Stimulated activated CD8-positive, alpha-beta memory T cell treated with anti-CD3 and anti-CD28 coated beads, Interleukin-4, amount 100 ng/mL, for 4 hours (primary cell): ENCODE data around the gene KCNN4.
"Not testable (repeated sequence)": the region's sequence is repeated elsewhere in the genome, so short reads cannot be mapped to it uniquely, and the experiment has no call there.

Experiments
- DNase-seq, 2 donors: peaks; one replicate each; pipeline ENCODE4 v3.0.0-alpha.2; 2020; ENCODE audit warnings: low read depth in 2 of 2, low spot score in 1 of 2

Gene KCNN4

GRCh38 chr19:43780706-43781525, at the start of gene KCNN4:
Gene KCNN4 (minus strand): TSS chr19:43780973. CDS start chr19:43780861, 112 bp downstream.
- DNase-seq, result peak; percentile 35 to 37

GRCh38 chr19:43826787-43827754, 46.3 kb upstream of the KCNN4 start, which contains the start of gene ZNF283:
Gene ZNF283 (plus strand): TSS chr19:43827321. CDS start chr19:43833505, 6,184 bp downstream.
- DNase-seq, result peak; percentile 58 to 70

DNA sequence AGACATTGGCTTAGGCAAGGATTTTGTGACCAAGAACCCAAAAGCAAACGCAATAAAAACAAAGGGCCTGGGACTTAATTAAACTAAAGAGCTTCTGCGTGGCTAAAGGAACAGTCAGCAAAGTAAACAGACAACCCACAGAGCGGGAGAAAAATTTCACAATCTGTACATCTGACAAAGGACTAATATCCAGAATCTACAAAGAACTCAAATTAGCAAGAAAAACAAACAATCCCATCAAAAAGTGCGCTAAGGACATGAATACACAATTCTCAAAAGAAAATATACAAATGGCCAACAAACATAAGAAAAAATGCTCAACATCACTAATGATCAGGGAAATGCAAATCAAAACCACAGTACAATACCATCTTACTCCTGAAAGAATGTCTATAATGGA, 43.8 kb upstream of the KCNN4 start:
- DNase-seq, result not testable (repeated sequence)

DNA sequence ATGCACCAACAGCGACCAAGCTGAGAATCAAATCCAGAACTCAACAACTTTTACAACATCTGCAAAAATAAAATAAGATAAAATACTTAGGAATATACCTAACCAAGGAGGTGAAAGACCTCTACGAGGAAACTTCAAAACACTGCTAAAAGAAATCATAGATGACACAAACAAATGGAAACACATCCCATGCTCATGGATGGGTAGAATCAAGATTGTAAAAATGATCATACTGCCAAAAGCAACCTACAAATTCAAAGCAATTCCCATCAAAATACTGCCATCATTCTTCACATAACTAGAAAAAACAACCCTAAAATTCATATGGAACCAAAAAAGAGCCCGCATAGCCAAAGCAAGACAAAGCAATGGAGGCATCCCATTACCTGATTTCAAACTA, 43.1 kb upstream of the KCNN4 start:
- not testable (repeated sequence) for DNase-seq

GRCh38 chr19:43820884-43821215, 40.1 kb upstream of the KCNN4 start:
- DNase-seq, result no peak

GRCh38 chr19:43820098-43820883, 39.5 kb upstream of the KCNN4 start:
- DNase-seq, result no peak

DNA sequence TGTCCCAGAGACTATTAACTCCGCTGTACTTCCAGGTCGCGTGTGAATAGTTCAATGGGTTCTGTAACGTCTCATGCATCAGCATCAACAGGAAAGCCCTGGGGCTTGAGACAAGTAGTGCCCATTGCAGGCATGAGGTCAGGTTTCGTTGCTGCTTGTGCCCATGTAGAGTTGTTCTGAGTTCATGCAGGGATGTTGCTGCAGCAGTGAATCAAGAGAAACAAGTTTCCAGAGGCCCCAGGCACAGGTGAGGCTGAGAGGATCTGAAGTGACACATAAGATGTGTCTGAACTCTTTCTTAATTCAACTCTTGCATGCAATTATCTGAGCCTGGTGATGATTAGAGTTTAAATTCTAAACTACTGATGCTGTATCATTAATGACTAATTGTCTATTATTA, 37.7 kb upstream of the KCNN4 start:
- DNase-seq, result no peak

GRCh38 chr19:43817454-43817853, 36.7 kb upstream of the KCNN4 start:
- DNase-seq, result not testable (repeated sequence)

GRCh38 chr19:43814663-43815352, 34.0 kb upstream of the KCNN4 start:
- DNase-seq, result no peak

GRCh38 chr19:43812688-43813087, 31.9 kb upstream of the KCNN4 start:
- DNase-seq, result no peak

DNA sequence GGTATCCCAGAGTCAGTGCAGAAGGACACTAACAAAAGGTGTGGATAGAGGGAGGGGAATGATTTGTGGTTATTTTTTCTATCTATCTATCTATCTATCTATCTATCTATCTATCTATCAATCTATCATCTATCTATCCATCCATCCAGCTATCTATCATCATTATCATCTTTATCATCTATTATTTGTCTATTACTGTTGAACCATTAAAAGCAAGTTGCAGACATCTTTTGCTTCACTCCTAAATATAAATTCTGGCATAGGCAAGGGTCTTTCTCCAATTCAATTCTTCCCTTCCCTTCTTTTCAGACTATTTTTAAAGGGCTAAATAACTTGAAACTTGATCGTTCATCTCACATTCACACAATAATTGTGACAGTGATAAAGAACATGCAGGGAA, 31.5 kb upstream of the KCNN4 start:
- no peak for DNase-seq

- DNase-seq, result no peak
These were observed 31.1 kb upstream of the KCNN4 start for GRCh38 chr19:43811837-43812236.

DNA sequence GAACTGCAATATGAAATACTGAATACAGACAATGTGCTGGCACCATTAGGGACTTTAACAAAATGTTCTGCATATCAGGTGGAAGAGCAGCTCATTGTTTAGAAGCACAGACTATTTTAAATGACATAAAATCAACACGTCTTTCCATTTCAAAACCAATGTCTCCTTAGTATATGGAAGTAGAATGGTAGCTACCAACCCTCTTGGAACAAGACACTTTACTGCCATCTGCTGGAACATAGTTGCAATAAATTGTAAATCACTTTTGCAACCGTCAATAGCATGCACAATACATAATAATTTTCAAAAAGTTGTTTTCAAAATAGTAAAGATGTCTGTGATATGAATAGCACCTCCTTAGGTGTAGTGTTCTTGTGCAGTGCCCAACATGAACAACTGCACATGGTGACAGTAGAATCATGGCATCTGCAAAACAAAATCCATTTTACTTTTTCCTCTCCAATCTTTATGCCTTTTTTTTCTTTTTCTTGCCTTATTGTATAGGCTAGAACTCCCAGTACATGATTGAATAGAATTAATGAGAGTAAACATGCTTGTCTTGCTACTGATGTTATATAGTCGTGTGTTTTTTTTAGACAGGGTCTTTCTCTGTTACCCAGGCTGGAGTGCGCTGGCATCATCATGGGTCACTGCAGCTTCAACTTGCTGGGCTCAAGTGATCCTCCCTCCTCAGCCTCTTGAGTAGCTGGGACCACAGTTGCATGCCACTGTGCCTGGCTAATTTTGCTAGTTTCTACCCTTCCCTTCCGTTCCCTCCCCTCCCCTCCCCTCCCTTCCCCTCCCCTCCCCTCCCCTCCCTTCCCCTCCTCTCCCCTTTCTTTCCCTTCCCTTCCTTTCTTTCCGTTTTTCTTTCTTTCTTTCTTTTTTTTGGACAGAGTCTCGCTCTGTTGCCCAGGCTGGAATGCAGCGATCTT, 29.3 kb upstream of the KCNN4 start:
- DNase-seq, result no peak

- DNase-seq, result no peak
These were observed 26.9 kb upstream of the KCNN4 start for GRCh38 chr19:43807651-43808050.

GRCh38 chr19:43806848-43807247, 26.1 kb upstream of the KCNN4 start:
- DNase-seq, result no peak

- not testable (repeated sequence) for DNase-seq
These were observed 25.6 kb upstream of the KCNN4 start for GRCh38 chr19:43806401-43806800.

- no peak for DNase-seq
These were observed 23.7 kb upstream of the KCNN4 start for GRCh38 chr19:43804432-43804831.

DNA sequence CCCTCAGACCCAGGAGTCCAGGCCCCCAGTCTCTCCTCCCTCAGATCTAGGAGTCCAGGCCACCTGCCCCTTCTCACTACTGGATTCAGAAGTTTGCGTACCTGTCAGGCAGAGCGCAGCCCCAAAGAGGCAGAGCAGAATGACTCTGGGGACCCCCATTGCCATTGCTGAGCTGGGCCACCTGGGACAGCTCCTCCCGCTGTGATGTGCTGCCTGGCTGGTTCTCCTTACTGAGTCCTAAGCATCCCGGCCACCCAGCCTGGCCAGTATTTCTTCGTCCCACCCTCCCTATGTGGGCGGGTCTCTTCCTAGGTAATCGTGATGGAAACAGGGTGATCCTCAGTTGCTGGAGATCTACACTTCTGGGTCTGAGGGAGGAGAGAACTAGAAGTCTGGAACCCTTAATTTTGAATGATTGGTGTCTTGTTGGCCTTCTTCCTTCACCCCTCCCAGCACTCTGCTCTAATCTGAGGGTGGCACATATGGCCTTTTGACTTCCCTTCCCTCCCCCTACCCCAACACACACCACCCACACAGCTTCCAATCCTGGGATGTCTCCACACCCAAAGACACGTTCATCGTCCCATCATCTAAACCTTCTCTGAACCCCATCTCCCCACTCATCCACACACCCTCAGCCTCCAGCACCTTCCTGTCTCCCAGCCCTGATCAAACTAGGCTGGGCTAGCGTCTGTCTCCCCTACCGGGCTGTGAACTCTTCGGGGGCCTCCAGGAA, 21.6 kb upstream of the KCNN4 start, which contains the start of gene LYPD5:
Gene LYPD5 (minus strand): TSS at position 232 of the 736 bp plus-strand sequence. CDS start 67 bp downstream, at position 165.
- DNase-seq, result no peak
